ENCODE measurements around the gene KCNMB1.

KCNMB1 gene, protein sequence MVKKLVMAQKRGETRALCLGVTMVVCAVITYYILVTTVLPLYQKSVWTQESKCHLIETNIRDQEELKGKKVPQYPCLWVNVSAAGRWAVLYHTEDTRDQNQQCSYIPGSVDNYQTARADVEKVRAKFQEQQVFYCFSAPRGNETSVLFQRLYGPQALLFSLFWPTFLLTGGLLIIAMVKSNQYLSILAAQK

DNA sequence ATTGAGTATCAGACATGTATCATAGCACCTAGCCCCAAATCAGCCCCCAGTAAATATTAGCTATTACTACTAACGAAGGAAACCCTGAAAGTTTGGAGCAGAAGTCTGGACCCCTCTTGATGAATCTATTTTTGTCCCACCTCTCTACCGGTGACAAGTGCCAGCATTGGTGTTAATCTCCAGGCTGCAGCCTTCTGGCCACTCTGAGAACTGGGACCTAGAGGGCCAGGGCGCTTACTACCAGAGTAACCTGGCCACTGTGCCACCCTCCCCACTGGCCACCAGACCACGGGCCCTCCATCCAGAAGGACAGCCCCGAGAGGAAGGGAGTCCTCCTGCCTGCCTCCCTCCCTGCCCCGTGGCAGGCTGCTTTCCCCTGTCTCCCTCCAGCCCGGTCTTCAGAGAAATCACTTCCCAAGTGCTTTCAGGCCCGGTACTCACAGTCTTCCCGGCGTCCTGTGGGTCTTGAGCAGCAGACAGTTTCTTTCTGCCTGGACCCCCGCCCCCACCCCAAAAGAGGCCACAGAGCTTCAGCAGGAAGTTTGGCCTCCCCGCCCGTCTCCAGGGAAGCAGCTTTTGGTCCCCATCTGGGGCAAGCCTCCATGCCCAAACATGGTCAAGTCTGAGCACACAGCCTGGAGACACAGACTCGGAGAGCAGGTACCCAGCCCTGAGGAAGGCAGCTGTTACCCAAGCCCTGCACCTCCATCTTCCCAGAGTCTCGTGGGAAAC, at the start of gene KCNMB1:
Gene KCNMB1 (minus strand): TSS at position 550 of the 732 bp plus-strand sequence. CDS start 3,920 bp downstream, outside the sequence.
- TF ChIP-seq ZNF274 (IDR thresholded peaks at IDR 0.05; ENCODE audit: low read depth, low read length) (no peak), SUZ12 (IDR thresholded peaks at IDR 0.05; ENCODE audit: extremely low read depth, insufficient read depth, insufficient read length) (no peak), YY1 (IDR thresholded peaks at IDR 0.05; ENCODE audit: insufficient read depth, insufficient read length) (no peak)
- Histone ChIP-seq H3K27me3 (ENCODE audit: insufficient read depth, insufficient read length) (no peaks in the 10 kb centered on the region), H3K9ac (ENCODE audit: insufficient read length, low read depth) (no peak within 1 kb of the TSS), H3K4me1 (ENCODE audit: insufficient read depth, insufficient read length) (peaks cover 2% of the 10 kb centered on the region), H3K36me3 (ENCODE audit: insufficient read depth, insufficient read length, low read length) (no peaks in the 10 kb centered on the region), H3K9me3 (ENCODE audit: insufficient read depth, low read length) (no peaks in the 10 kb centered on the region), H3K4me3 (ENCODE audit: insufficient read length, low read depth) (no peak within 1 kb of the TSS)
- no peak for DNase-seq (ENCODE audit: low read depth, low spot score)

- H3K4me3 ChIP-seq (ENCODE audit: insufficient read length, low read depth): no peak overlapping the region
- peaks cover 8% of the 10 kb centered on the region for H3K27me3 ChIP-seq (ENCODE audit: insufficient read depth, insufficient read length)
- H3K4me1 ChIP-seq (ENCODE audit: insufficient read depth, insufficient read length): peaks cover 7% of the 10 kb centered on the region
- DNase-seq (ENCODE audit: low read depth, low spot score): no peak
- TF ChIP-seq YY1 (IDR thresholded peaks at IDR 0.05; ENCODE audit: insufficient read depth, insufficient read length): no peak
- no peak for TF ChIP-seq SUZ12 (IDR thresholded peaks at IDR 0.05; ENCODE audit: extremely low read depth, insufficient read depth, insufficient read length)
- no peak for TF ChIP-seq ZNF274 (IDR thresholded peaks at IDR 0.05; ENCODE audit: low read depth, low read length)
- H3K9ac ChIP-seq (ENCODE audit: insufficient read length, low read depth): no peak overlapping the region
- H3K9me3 ChIP-seq (ENCODE audit: insufficient read depth, low read length): no peaks in the 10 kb centered on the region
- H3K36me3 ChIP-seq (ENCODE audit: insufficient read depth, insufficient read length, low read length): no peaks in the 10 kb centered on the region
Measured at GRCh38 chr5:170438581-170438980, 49.4 kb upstream of the KCNMB1 start.

DNA sequence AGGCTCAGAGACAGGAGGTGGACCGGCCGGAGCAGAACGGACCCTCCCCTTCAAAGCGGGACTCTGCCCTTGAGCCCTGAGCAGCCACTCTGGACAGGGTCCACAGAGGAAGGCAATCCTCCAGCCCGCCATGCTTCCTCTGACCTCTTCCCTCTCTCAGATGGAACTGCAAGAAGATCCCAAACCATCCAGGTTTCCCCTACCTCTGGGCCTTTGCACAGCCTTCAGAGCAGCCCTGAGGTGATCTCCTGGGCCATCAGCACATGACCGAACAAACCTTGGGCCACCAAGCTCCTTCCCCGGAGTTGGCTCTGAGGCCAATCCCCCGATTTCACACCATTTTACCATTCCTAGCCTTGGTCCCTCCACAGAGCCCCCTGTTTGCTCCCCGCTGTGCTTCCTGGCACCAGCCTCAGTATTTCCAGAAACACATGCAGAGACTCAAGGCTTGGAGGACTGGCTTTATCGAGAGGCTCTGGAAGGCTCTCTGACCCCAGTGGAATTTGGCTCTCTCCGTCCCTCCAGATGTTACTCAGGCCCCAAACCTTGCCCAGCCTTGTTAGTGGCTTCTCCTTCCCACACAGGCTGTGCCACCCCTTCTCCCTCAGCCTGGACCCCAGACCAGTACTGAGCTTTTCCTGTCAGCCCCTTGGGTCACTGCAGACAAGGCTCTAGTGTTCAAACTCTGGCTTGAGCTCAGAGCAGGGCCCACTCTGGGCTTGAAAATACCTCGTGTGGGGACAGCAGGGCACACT, 48.6 kb upstream of the KCNMB1 start:
- Histone ChIP-seq H3K4me3 (ENCODE audit: insufficient read length, low read depth) (no peak overlapping the region), H3K4me1 (ENCODE audit: insufficient read depth, insufficient read length) (peaks cover 7% of the 10 kb centered on the region), H3K27me3 (ENCODE audit: insufficient read depth, insufficient read length) (peaks cover 8% of the 10 kb centered on the region), H3K9me3 (ENCODE audit: insufficient read depth, low read length) (no peaks in the 10 kb centered on the region), H3K36me3 (ENCODE audit: insufficient read depth, insufficient read length, low read length) (no peaks in the 10 kb centered on the region), H3K9ac (ENCODE audit: insufficient read length, low read depth) (no peak overlapping the region)
- TF ChIP-seq SUZ12 (IDR thresholded peaks at IDR 0.05; ENCODE audit: extremely low read depth, insufficient read depth, insufficient read length) (no peak), YY1 (IDR thresholded peaks at IDR 0.05; ENCODE audit: insufficient read depth, insufficient read length) (no peak), ZNF274 (IDR thresholded peaks at IDR 0.05; ENCODE audit: low read depth, low read length) (no peak)
- DNase-seq (ENCODE audit: low read depth, low spot score): no peak

GRCh38 chr5:170436335-170436734, 47.2 kb upstream of the KCNMB1 start:
- H3K36me3 ChIP-seq (ENCODE audit: insufficient read depth, insufficient read length, low read length): no peaks in the 10 kb centered on the region
- DNase-seq (ENCODE audit: low read depth, low spot score): no peak
- H3K4me1 ChIP-seq (ENCODE audit: insufficient read depth, insufficient read length): peaks cover 7% of the 10 kb centered on the region
- TF ChIP-seq YY1 (IDR thresholded peaks at IDR 0.05; ENCODE audit: insufficient read depth, insufficient read length): no peak
- TF ChIP-seq ZNF274 (IDR thresholded peaks at IDR 0.05; ENCODE audit: low read depth, low read length): no peak
- no peak for TF ChIP-seq SUZ12 (IDR thresholded peaks at IDR 0.05; ENCODE audit: extremely low read depth, insufficient read depth, insufficient read length)
- H3K9me3 ChIP-seq (ENCODE audit: insufficient read depth, low read length): no peaks in the 10 kb centered on the region
- no peak overlapping the region for H3K9ac ChIP-seq (ENCODE audit: insufficient read length, low read depth)
- H3K4me3 ChIP-seq (ENCODE audit: insufficient read length, low read depth): no peak overlapping the region
- peaks cover 8% of the 10 kb centered on the region for H3K27me3 ChIP-seq (ENCODE audit: insufficient read depth, insufficient read length)

DNA sequence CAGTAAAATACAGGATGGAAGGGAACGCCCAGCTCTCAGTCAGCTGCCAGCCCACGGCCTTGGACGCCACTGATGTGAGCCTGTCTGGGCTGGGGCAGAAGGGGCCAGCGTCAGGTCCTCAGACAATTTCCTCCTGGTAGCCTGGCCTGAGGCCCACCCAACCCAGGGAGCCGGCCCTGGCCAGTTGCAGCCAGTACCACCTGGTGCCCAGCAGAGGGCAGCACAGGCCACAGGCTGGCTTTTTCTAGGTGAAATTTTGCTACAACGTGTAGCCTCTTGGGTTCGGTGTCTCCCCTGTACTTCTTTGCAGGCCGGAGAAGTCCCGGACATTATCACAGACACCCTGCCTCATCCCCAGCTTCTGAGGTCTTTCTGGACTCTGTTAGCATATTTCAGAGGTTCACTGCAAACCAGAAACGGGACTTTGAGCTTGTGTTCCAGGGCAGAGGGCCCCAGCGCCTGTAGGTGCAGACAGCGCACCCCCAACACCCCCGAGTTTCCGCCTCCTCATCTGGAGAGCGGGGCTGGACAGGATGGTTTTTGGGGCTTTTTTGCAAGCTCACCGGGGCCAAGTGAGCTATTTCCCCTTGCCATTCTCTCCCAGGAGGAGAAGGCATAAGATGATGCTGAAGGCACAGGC, 45.9 kb upstream of the KCNMB1 start:
- DNase-seq (ENCODE audit: low read depth, low spot score): peak; percentile 49
- Histone ChIP-seq H3K36me3 (ENCODE audit: insufficient read depth, insufficient read length, low read length) (no peaks in the 10 kb centered on the region), H3K9me3 (ENCODE audit: insufficient read depth, low read length) (no peaks in the 10 kb centered on the region), H3K9ac (ENCODE audit: insufficient read length, low read depth) (peak overlapping the region; percentile 17), H3K27me3 (ENCODE audit: insufficient read depth, insufficient read length) (peaks cover 8% of the 10 kb centered on the region), H3K4me1 (ENCODE audit: insufficient read depth, insufficient read length) (peaks cover 7% of the 10 kb centered on the region), H3K4me3 (ENCODE audit: insufficient read length, low read depth) (no peak overlapping the region)
- TF ChIP-seq SUZ12 (IDR thresholded peaks at IDR 0.05; ENCODE audit: extremely low read depth, insufficient read depth, insufficient read length) (no peak), ZNF274 (IDR thresholded peaks at IDR 0.05; ENCODE audit: low read depth, low read length) (no peak), YY1 (IDR thresholded peaks at IDR 0.05; ENCODE audit: insufficient read depth, insufficient read length) (no peak)

GRCh38 chr5:170432669-170433068, 43.5 kb upstream of the KCNMB1 start:
- DNase-seq (ENCODE audit: low read depth, low spot score): no peak
- TF ChIP-seq YY1 (IDR thresholded peaks at IDR 0.05; ENCODE audit: insufficient read depth, insufficient read length) (no peak), SUZ12 (IDR thresholded peaks at IDR 0.05; ENCODE audit: extremely low read depth, insufficient read depth, insufficient read length) (no peak), ZNF274 (IDR thresholded peaks at IDR 0.05; ENCODE audit: low read depth, low read length) (no peak)
- H3K4me3 ChIP-seq (ENCODE audit: insufficient read length, low read depth): no peak overlapping the region

More at GRCh38 chr5:170432669-170433068, 43.5 kb upstream of the KCNMB1 start:
- Histone ChIP-seq H3K9ac (ENCODE audit: insufficient read length, low read depth) (no peak overlapping the region), H3K4me1 (ENCODE audit: insufficient read depth, insufficient read length) (peaks cover 2% of the 10 kb centered on the region), H3K36me3 (ENCODE audit: insufficient read depth, insufficient read length, low read length) (no peaks in the 10 kb centered on the region), H3K9me3 (ENCODE audit: insufficient read depth, low read length) (no peaks in the 10 kb centered on the region), H3K27me3 (ENCODE audit: insufficient read depth, insufficient read length) (peaks cover 8% of the 10 kb centered on the region)

All from NT2/D1 (cell line).